ENCODE results near the gene CRAT.
A peak's percentile ranks its signal among the peaks of the same experiment; 100 is the strongest.
"Not testable (repeated sequence)": the region's sequence is repeated elsewhere in the genome, so short reads cannot be mapped to it uniquely, and the experiment has no call there.

The CRAT gene

GRCh38 chr9:129139233-129139992, 28.8 kb upstream of the CRAT start:
- H3K4me3 ChIP-seq: peak overlapping the region; percentile 20 to 39 (median 29)

DNA sequence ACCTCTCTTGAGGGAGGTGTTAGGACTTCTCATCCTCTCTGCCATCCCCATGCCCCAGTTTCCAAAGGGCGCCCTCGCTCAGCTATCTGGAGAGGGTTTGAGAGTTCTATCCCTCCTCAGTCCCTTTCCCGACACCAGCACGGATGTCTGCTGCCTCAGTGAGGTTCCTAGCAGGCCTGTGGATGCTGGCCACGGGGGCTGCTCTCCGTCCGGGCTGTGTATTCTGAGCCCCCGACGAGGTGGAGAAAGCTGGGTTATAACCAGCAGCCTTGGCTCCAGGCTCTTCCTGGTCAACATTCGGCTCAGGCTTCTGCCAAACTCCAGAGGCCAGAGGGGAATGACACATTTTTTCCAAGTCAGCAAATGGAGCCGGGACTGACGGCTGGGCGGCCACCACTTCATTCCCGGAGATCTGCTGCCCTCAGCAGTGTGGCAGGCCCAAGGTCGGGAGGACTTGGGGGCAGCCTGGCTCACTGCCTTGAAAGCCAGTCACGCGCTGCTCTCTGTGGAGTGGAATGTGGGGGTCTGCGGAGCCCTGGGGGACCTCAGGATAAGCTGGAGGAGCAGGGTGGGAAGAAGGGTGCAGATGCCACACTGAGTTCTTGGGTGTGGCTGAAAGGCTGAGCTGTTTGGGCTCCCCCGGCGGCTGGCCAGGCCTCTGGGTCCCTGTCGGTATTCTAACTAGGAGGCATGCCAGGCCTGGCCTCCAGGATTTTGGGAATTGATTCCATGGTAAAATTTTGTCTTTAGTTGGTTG, 28.1 kb upstream of the CRAT start:
- Histone ChIP-seq H3K27ac (peak overlapping the region; percentile 28 to 100 (median 100)), H3K4me3 (peak overlapping the region in 2 of 7 experiments; percentile 20 to 35)

More at GRCh38 chr9:129139233-129139992, 28.8 kb upstream of the CRAT start:
- peak overlapping the region; percentile 17 to 100 (median 100) for H3K27ac ChIP-seq

GRCh38 chr9:129138144-129138462, 27.5 kb upstream of the CRAT start:
- H3K27ac ChIP-seq: peak overlapping the region in 20 of 21 experiments; percentile 96 to 100 (median 100)
- no peak overlapping the region for H3K4me3 ChIP-seq

DNA sequence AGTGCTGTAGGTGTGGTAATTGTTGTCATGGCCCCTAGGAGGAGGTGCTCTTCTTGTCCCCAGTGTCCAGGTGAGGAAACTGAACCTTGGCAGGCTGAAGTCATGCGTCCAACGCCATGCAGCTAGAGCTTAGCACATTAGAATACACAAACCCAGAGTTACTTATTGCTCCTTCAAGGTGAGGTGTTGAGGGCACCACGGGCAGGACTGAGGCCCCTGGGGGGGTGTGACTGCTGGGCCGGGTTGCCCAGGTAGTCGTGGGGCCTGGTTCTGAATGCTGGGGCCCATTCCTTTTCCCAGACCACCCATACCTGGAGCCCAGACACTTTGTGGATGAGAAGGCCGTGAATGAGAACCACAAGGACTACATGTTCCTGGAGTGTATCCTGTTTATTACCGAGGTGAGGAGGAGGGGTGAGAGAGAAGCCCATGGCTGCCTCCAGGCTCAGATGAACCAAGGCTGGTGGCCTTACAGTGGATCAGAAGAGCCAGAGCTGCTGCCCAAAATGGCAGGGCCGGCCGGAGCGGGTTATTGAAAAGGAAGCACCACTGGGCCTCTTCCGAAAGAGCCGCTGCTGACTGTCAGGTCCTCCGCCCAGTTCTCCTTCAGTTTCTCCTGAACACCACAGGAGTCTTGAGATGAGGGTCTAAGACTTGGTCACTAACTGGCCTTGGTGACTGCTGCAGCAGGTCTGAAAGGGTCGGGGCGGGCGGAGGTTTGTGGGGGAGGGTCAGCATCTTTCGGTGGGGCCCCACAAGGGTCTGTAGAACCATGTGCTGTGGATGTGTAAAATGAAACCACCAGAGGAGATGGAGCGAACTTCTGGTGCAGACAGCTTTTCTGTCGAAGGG, 26.9 kb upstream of the CRAT start:
- H3K4me3 ChIP-seq: no peak overlapping the region
- peak overlapping the region in 20 of 21 experiments; percentile 96 to 100 (median 100) for H3K27ac ChIP-seq

GRCh38 chr9:129136446-129137035, 25.9 kb upstream of the CRAT start:
- no peak overlapping the region for H3K4me3 ChIP-seq
- H3K27ac ChIP-seq: peak overlapping the region in 12 of 21 experiments; percentile 96 to 100 (median 100)

- Histone ChIP-seq H3K27ac (peak overlapping the region in 1 of 21 experiments; percentile 16), H3K4me3 (no peak overlapping the region)
Observed at GRCh38 chr9:129135476-129135875, 24.9 kb upstream of the CRAT start.

- no peak overlapping the region for H3K4me3 ChIP-seq
Observed at GRCh38 chr9:129133082-129133481, 22.5 kb upstream of the CRAT start.

DNA sequence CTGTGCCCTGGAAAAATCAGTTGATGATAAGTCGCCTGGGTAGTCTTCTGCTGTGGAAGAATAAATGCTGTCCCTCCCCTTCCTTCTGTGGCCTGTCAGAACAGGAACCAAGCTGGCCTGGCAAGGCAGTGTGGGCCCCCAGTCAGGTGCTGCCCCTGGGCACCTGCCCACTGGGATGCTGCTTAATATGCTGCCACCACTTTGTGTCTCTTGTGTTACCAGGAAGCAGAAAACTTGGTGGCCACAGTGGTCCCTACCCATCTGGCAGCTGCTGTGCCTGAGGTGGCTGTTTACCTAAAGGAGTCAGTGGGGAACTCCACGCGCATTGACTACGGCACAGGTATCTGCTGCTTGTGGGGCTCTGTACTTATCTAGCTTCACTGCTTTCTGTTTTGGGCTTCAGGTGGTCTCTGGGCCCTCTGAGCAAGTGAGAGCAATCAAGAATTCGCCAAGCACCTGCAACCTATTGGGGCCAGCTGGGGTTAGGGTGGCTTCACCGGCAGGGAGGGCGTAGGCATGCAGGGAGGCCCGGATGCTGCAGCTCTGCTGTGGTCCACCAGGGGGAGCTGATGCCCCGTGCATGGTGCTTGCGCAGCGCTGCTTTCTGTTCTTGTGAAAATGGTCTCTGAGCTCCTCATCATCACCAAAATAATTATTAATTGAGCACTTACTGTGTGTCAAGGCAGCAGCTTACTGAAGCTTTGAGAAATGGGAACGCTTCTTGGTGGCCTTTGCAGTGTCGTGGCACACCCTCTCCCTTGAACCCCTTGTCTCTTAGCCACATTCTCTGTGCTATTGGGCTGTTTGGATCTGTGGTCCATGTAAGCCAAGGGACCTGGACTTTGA, 20.9 kb upstream of the CRAT start:
- Histone ChIP-seq H3K4me3 (no peak overlapping the region), H3K27ac (peak overlapping the region in 3 of 21 experiments; percentile 17 to 58 (median 37))

More at GRCh38 chr9:129133082-129133481, 22.5 kb upstream of the CRAT start:
- H3K27ac ChIP-seq: peak overlapping the region in 1 of 21 experiments; percentile 45

GRCh38 chr9:129130791-129131190, 20.2 kb upstream of the CRAT start:
- Histone ChIP-seq H3K4me3 (no peak overlapping the region), H3K27ac (no peak overlapping the region)

DNA sequence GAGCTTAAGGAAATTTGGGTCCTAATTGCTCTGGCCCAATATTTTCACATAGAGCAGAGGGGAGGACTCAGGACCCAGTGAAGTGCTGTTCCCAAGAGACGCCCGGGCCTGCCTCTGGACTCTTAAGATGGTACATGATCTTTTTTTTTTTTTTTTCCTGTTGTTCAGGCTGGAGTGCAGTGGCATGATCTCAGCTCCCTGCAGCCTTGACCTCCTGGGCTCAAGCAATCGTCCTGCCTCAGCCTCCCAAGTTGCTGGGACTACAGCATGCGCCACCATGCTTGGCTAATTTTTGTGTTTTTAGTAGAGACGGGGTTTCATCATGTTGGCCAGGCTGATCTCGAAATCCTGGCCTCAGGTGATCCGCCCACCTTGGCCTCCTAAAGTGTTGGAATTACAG, 19.7 kb upstream of the CRAT start:
- not testable (repeated sequence) for H3K27ac ChIP-seq, H3K4me3 ChIP-seq

DNA sequence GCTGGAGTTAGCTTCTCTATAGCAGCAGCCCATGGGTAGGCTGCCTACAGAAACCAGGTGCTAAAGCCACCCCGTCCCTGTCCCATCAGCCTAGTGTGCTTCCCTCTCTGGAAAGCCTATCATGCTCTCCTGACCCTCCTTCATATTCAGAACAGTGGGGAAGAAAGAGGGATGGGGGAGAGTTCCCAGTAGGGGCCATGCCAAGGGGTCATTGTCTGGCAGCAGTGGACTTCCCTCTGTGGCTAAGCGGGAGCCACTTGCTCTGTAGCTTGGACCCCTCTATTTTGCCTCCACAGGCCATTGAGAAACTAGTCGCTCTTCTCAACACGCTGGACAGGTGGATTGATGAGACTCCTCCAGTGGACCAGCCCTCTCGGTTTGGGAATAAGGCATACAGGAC, 18.1 kb upstream of the CRAT start:
- Histone ChIP-seq H3K27ac (no peak overlapping the region), H3K4me3 (no peak overlapping the region)

- Histone ChIP-seq H3K27ac (peak overlapping the region in 5 of 21 experiments; percentile 14 to 62 (median 35)), H3K4me3 (no peak overlapping the region)
Observed at GRCh38 chr9:129126749-129127618, 16.4 kb upstream of the CRAT start.

GRCh38 chr9:129125478-129125877, 14.9 kb upstream of the CRAT start:
- Histone ChIP-seq H3K4me3 (no peak overlapping the region), H3K27ac (no peak overlapping the region)

DNA sequence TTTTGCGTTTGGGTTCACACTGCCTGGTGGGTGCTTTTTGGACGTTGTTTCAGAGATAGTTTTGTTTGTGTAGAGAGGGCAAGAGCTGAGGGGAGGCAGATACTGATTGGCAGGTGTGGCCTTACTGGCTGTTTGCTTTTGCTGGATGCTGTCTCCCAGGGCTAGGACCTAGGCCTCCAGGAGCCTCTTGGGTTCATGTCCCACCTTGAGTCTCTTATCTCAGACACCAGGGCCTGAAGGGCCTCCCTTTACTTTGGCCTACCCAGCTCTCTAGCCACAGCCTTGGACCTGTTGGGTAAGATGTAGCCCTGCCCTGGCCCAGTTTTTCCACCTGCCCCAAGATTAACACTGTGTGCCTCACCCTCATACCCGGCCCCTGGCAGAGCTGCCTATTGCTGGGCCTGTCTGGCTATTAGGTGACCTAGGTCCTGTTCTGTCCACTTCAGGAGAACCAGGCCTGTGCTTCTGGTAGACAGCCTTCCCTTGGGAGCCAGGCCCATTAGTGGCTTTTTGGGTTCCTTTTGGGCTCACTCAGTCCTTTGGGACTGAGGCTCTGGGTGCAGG, 14.0 kb upstream of the CRAT start:
- Histone ChIP-seq H3K27ac (peak overlapping the region in 2 of 21 experiments; percentile 31 to 44), H3K4me3 (no peak overlapping the region)

DNA sequence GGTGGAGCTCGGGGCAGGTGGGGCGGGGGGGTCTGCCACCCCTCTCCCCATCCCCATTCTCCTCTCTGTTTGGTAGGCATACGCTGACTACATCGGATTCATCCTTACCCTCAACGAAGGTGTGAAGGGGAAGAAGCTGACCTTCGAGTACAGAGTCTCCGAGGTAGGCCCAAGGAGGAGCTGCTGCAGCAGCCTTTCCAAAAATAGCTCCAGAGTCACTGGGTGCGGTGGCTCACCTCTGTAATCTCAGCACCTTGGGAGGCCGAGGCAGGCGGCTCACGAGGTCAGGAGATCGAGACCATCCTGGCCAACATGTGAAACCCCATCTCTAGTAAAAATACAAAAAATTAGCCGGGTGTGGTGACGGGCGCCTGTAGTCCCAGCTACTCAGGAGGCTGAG, 12.4 kb upstream of the CRAT start:
- H3K4me3 ChIP-seq, H3K27ac ChIP-seq: not testable (repeated sequence)

- Histone ChIP-seq H3K4me3 (no peak overlapping the region), H3K27ac (peak overlapping the region in 4 of 21 experiments; percentile 10 to 31 (median 29))
Observed at GRCh38 chr9:129122133-129122532, 11.5 kb upstream of the CRAT start.

DNA sequence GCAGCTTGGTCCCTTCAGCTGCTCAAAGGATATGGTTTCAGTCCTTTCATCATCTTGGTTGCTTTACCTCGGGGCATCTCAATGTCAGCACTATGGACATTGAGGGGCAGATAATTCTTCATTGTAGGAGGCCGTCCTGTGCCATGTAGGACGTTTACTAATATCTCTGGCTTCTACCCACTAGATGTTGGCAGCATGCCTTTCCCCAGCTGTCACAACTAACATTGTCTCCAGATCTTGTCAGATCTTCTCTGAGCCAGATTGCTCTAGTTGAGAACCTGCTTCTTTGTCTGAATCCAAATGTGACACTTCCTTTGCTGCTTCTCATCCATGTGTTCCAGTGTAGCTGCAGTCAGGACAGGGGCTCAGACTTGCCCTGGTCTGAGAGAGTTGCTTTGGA, 10.9 kb upstream of the CRAT start:
- Histone ChIP-seq H3K4me3 (no peak overlapping the region), H3K27ac (peak overlapping the region in 5 of 21 experiments; percentile 10 to 64 (median 30))
